IMR-90 (cell line): ENCODE data around the gene TFEB.

ENCODE experiments used
- CEBPB ChIP-seq: IDR thresholded peaks from 2 replicates; pipeline ENCODE4 v1.6.1; 2012; ENCODE audit warnings: low read depth, low read length, improper control_type of control experiment
- CTCF ChIP-seq: conservative IDR thresholded peaks from 2 replicates; pipeline ENCODE4 v1.5.1; 2012; ENCODE audit warnings: mild to moderate bottlenecking, low read depth, low read length, improper control_type of control experiment
- FOS ChIP-seq: fragments of 150-350 bp; IDR thresholded peaks from 2 replicates; pipeline ENCODE4 v1.6.1; 2016; ENCODE audit warnings: low read depth, low read length
- MXI1 ChIP-seq: IDR thresholded peaks from 2 replicates; pipeline ENCODE4 v1.6.1; 2012; ENCODE audit warnings: low read depth, mild to moderate bottlenecking, low read length, moderate library complexity, borderline replicate concordance
- POLR2A ChIP-seq: IDR thresholded peaks from 2 replicates; pipeline ENCODE4 v1.6.1; 2012; ENCODE audit warnings: mild to moderate bottlenecking, low read depth, low read length
- RAD21 ChIP-seq: IDR thresholded peaks from 2 replicates; pipeline ENCODE4 v1.6.1; 2012; ENCODE audit warnings: low read length, improper control_type of control experiment
- SMC3 ChIP-seq: fragments of 150-350 bp; IDR thresholded peaks from 2 replicates; pipeline ENCODE4 v1.6.1; 2016; ENCODE audit warnings: low read depth, mild to moderate bottlenecking, antibody characterized with exemption, low read length, moderate library complexity
- USF2 ChIP-seq: fragments of 150-350 bp; IDR thresholded peaks from 2 replicates; pipeline ENCODE4 v1.6.1; 2017; ENCODE audit warnings: mild to moderate bottlenecking, antibody characterized with exemption, low read length, low read depth

- TF ChIP-seq CTCF (no peak), POLR2A (no peak), SMC3 (no peak), USF2 (no peak), CEBPB (peak; percentile 66), MXI1 (no peak), RAD21 (no peak), FOS (peak; percentile 27; the same call in 1 of the 2 replicates)
Measured at GRCh38 chr6:41689171-41690008, 46.0 kb downstream of the TFEB start.
